HepG2 (cell line): Measurements from ENCODE around the gene JDP2. TPM values are rescaled to one million over a fixed set of nuclear protein-coding genes. Genes with fewer than 3 reads are reported as not detected.
A peak's percentile ranks its signal among the peaks of the same experiment; 100 is the strongest.

ENCODE experiments used
- CBX5 ChIP-seq: sonication (generic); formaldehyde crosslinking; IDR thresholded peaks from 2 replicates; pipeline ENCODE4 v1.4.0; 2020; ENCODE audit warnings: missing genetic modification reagents, borderline replicate concordance
- ETV5 ChIP-seq: IDR thresholded peaks from 2 replicates; pipeline ENCODE4 v1.6.1; 2018; ENCODE audit warnings: missing biosample characterization, missing genetic modification reagents, inconsistent platforms, borderline replicate concordance
- FLYWCH1 ChIP-seq: sonication (generic); formaldehyde crosslinking; IDR thresholded peaks from 2 replicates; pipeline ENCODE4 v1.8.1; 2023; ENCODE audit warnings: mild to moderate bottlenecking, missing genetic modification reagents
- KDM6A ChIP-seq: IDR thresholded peaks from 2 replicates; pipeline ENCODE4 v1.6.1; 2016; ENCODE audit warnings: low read depth
- SAP130 ChIP-seq: IDR thresholded peaks from 2 replicates; pipeline ENCODE4 v1.6.1; 2016; ENCODE audit warnings: low read depth
- SATB2 ChIP-seq: sonication (generic); formaldehyde crosslinking; IDR thresholded peaks from 2 replicates; pipeline ENCODE4 v1.5.0; 2020; ENCODE audit warnings: missing genetic modification reagents
- STAG1 ChIP-seq: sonication (generic); formaldehyde crosslinking; IDR thresholded peaks from 2 replicates; pipeline ENCODE4 v1.4.0; 2020; ENCODE audit warnings: missing genetic modification reagents
- TAF1 ChIP-seq: sonication (generic); formaldehyde crosslinking; IDR thresholded peaks from 2 replicates; pipeline ENCODE4 v1.4.0; 2020; ENCODE audit warnings: missing genetic modification reagents
- ZC3H4 ChIP-seq: sonication (generic); formaldehyde crosslinking; IDR thresholded peaks from 2 replicates; pipeline ENCODE4 v1.4.0; 2020; ENCODE audit warnings: missing genetic modification reagents, borderline replicate concordance
- ZFAT ChIP-seq: sonication (generic); formaldehyde crosslinking; conservative IDR thresholded peaks from 2 replicates; pipeline ENCODE4 v1.8.1; 2023; ENCODE audit warnings: missing genetic modification reagents, inconsistent platforms
- ZNF10 ChIP-seq: sonication (generic); formaldehyde crosslinking; IDR thresholded peaks from 2 replicates; pipeline ENCODE4 v1.4.0; 2020; ENCODE audit warnings: mild to moderate bottlenecking, low read depth, missing genetic modification reagents, borderline replicate concordance
- ZNF33B ChIP-seq: sonication (generic); formaldehyde crosslinking; IDR thresholded peaks from 2 replicates; pipeline ENCODE4 v1.5.1; 2020; ENCODE audit warnings: mild to moderate bottlenecking, missing genetic modification reagents
- ZNF543 ChIP-seq: sonication (generic); formaldehyde crosslinking; IDR thresholded peaks from 2 replicates; pipeline ENCODE4 v1.4.0; 2020; ENCODE audit warnings: mild to moderate bottlenecking, missing genetic modification reagents
- ZNF556 ChIP-seq: sonication (generic); formaldehyde crosslinking; IDR thresholded peaks from 2 replicates; pipeline ENCODE4 v1.4.0; 2020; ENCODE audit warnings: mild to moderate bottlenecking, missing genetic modification reagents, borderline replicate concordance
- polyA plus RNA-seq, 8 experiments: library from polyadenylated mRNA; depleted of rRNA in 3 of 8; stranded (reverse) in 7 of 8; unstranded in 1 of 8; fragments of >200 nt; fragmentation: Illumina TruSeq in 4 of 8; extraction: Trizol in 4 of 8; gene quantifications; 2 replicates each; pipeline versions ENCODE4 v1.2.1 to v1.2.3, GENCODE V29; 2011 to 2016; ENCODE audit warnings: low read depth in 4 of 8, missing spikeins in 1 of 8, mixed read lengths in 1 of 8; ENCODE audit not compliant: insufficient read depth in 1 of 8
- total RNA-seq, 5 experiments: library from RNA; depleted of rRNA; stranded (reverse); fragments of >200 nt; fragmentation: Illumina TruSeq; extraction: Trizol; gene quantifications; 2 replicates each; pipeline ENCODE4 v1.2.3, GENCODE V29; 2016; ENCODE audit warnings: low read depth in 1 of 5
- TF ChIP-seq, protein P1 (sequence below): sonication (generic); formaldehyde crosslinking; IDR thresholded peaks from 2 replicates; pipeline ENCODE4 v1.5.0; 2020; ENCODE audit warnings: mild to moderate bottlenecking, missing genetic modification reagents
- TF ChIP-seq, protein P2 (sequence below): IDR thresholded peaks from 2 replicates; pipeline ENCODE4 v1.6.1; 2012; ENCODE audit warnings: low read depth, low read length, improper control_type of control experiment
- TF ChIP-seq, protein P3 (sequence below): IDR thresholded peaks from 2 replicates; pipeline ENCODE4 v1.6.1; 2018; ENCODE audit warnings: missing genetic modification reagents, mild to moderate bottlenecking, missing compliant biosample characterization
- TF ChIP-seq, protein P4 (sequence below): sonication (generic); formaldehyde crosslinking; IDR thresholded peaks from 2 replicates; pipeline ENCODE4 v1.4.0; 2020; ENCODE audit warnings: missing genetic modification reagents, low read depth, mild to moderate bottlenecking, borderline replicate concordance
- TF ChIP-seq, protein P5 (sequence below): sonication (generic); formaldehyde crosslinking; IDR thresholded peaks from 2 replicates; pipeline ENCODE4 v1.4.0; 2020; ENCODE audit warnings: missing genetic modification reagents
- TF ChIP-seq, protein P6 (sequence below): sonication (generic); formaldehyde crosslinking; IDR thresholded peaks from 2 replicates; pipeline ENCODE4 v1.4.0; 2020; ENCODE audit warnings: missing genetic modification reagents, mild to moderate bottlenecking, borderline replicate concordance

Gene JDP2
- total and polyA plus RNA-seq, 2 of the 13 experiments (the other 11 are each of a cell fraction or from before 2014, with no cell fraction given), result 8.0 to 8.9 TPM

DNA sequence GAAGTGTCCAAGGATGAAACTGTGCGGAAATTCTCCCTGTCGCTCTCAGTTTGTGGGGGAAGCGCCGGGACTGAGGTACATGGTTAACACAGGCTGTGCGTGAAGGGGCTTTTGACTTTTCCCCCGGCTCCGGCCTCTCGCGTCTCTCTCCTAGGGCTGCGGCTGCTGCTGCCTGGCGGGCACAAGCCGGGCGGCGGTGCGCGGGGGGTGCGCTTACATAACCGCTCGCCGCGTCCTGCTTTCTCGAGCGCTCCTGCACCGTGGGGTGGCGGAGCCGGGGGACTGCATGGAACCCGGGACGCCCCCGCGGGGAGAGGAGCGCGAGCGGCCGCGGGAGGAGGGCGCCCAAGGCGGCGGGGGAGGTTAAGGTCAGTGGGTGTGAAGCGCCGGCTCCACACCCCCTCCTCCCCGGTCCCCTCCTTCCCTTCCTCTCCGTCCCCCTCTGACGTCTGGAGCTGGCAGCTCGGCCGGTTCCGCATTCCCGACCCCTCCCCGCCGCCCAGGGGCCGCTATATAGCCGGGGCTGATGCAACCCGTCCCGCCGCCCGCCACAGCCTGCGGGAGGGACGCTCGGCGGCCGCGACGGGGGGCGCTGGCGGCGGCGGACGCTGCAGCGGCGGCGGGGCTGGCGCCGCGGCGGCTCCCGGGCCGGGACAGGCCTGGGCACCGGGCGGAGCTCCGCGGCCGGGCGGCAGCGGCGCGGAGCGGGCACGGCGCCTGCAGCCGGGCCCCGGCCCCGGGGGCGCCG lies at the start of gene JDP2 (continued):
- TF ChIP-seq, protein P1, sequence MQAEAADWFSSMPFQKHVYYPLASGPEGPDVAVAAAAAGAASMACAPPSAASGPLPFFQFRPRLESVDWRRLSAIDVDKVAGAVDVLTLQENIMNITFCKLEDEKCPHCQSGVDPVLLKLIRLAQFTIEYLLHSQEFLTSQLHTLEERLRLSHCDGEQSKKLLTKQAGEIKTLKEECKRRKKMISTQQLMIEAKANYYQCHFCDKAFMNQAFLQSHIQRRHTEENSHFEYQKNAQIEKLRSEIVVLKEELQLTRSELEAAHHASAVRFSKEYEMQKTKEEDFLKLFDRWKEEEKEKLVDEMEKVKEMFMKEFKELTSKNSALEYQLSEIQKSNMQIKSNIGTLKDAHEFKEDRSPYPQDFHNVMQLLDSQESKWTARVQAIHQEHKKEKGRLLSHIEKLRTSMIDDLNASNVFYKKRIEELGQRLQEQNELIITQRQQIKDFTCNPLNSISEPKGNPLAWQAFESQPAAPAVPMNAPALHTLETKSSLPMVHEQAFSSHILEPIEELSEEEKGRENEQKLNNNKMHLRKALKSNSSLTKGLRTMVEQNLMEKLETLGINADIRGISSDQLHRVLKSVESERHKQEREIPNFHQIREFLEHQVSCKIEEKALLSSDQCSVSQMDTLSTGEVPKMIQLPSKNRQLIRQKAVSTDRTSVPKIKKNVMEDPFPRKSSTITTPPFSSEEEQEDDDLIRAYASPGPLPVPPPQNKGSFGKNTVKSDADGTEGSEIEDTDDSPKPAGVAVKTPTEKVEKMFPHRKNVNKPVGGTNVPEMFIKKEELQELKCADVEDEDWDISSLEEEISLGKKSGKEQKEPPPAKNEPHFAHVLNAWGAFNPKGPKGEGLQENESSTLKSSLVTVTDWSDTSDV (CRISPR knock-in tag), result no peak
- TF ChIP-seq ZC3H4 (CRISPR knock-in tag) (no peak), ZNF556 (CRISPR knock-in tag) (no peak), CBX5 (CRISPR knock-in tag) (no peak), ZNF33B (CRISPR knock-in tag) (no peak), ETV5 (CRISPR knock-in tag) (no peak), STAG1 (CRISPR knock-in tag) (no peak), TAF1 (CRISPR knock-in tag) (peak; percentile 18; the same call in 1 of the 2 replicates), SAP130 (CRISPR knock-in tag) (peak; percentile 66), ZNF10 (CRISPR knock-in tag) (no peak), ZNF543 (no peak), ZFAT (CRISPR knock-in tag) (no peak), FLYWCH1 (CRISPR knock-in tag) (no peak), KDM6A (no peak), SATB2 (CRISPR knock-in tag) (no peak)
- TF ChIP-seq, protein P2, sequence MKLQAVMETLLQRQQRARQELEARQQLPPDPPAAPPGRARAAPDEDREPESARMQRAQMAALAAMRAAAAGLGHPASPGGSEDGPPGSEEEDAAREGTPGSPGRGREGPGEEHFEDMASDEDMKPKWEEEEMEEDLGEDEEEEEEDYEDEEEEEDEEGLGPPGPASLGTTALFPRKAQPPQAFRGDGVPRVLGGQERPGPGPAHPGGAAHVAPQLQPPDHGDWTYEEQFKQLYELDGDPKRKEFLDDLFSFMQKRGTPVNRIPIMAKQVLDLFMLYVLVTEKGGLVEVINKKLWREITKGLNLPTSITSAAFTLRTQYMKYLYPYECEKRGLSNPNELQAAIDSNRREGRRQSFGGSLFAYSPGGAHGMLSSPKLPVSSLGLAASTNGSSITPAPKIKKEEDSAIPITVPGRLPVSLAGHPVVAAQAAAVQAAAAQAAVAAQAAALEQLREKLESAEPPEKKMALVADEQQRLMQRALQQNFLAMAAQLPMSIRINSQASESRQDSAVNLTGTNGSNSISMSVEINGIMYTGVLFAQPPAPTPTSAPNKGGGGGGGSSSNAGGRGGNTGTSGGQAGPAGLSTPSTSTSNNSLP, result no peak
- TF ChIP-seq, protein P3, sequence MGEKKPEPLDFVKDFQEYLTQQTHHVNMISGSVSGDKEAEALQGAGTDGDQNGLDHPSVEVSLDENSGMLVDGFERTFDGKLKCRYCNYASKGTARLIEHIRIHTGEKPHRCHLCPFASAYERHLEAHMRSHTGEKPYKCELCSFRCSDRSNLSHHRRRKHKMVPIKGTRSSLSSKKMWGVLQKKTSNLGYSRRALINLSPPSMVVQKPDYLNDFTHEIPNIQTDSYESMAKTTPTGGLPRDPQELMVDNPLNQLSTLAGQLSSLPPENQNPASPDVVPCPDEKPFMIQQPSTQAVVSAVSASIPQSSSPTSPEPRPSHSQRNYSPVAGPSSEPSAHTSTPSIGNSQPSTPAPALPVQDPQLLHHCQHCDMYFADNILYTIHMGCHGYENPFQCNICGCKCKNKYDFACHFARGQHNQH (CRISPR knock-in tag), result peak; percentile 58
- TF ChIP-seq, protein P4, sequence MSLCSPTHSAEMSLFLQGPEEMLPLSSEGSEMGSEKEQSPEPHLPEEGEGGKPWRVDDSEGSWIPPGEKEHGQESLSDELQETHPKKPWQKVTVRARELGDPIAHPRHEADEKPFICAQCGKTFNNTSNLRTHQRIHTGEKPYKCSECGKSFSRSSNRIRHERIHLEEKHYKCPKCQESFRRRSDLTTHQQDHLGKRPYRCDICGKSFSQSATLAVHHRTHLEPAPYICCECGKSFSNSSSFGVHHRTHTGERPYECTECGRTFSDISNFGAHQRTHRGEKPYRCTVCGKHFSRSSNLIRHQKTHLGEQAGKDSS, result peak; percentile 54; the same call in 1 of the 2 replicates
- TF ChIP-seq, protein P5, sequence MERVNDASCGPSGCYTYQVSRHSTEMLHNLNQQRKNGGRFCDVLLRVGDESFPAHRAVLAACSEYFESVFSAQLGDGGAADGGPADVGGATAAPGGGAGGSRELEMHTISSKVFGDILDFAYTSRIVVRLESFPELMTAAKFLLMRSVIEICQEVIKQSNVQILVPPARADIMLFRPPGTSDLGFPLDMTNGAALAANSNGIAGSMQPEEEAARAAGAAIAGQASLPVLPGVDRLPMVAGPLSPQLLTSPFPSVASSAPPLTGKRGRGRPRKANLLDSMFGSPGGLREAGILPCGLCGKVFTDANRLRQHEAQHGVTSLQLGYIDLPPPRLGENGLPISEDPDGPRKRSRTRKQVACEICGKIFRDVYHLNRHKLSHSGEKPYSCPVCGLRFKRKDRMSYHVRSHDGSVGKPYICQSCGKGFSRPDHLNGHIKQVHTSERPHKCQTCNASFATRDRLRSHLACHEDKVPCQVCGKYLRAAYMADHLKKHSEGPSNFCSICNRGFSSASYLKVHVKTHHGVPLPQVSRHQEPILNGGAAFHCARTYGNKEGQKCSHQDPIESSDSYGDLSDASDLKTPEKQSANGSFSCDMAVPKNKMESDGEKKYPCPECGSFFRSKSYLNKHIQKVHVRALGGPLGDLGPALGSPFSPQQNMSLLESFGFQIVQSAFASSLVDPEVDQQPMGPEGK (CRISPR knock-in tag), result peak; percentile 81
- TF ChIP-seq, protein P6, sequence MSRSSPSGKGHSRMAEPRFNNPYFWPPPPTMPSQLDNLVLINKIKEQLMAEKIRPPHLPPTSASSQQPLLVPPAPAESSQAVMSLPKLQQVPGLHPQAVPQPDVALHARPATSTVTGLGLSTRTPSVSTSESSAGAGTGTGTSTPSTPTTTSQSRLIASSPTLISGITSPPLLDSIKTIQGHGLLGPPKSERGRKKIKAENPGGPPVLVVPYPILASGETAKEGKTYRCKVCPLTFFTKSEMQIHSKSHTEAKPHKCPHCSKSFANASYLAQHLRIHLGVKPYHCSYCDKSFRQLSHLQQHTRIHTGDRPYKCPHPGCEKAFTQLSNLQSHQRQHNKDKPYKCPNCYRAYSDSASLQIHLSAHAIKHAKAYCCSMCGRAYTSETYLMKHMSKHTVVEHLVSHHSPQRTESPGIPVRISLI (CRISPR knock-in tag), result no peak
